ENCODE data around the gene CFAP74.

The CFAP74 gene, protein sequence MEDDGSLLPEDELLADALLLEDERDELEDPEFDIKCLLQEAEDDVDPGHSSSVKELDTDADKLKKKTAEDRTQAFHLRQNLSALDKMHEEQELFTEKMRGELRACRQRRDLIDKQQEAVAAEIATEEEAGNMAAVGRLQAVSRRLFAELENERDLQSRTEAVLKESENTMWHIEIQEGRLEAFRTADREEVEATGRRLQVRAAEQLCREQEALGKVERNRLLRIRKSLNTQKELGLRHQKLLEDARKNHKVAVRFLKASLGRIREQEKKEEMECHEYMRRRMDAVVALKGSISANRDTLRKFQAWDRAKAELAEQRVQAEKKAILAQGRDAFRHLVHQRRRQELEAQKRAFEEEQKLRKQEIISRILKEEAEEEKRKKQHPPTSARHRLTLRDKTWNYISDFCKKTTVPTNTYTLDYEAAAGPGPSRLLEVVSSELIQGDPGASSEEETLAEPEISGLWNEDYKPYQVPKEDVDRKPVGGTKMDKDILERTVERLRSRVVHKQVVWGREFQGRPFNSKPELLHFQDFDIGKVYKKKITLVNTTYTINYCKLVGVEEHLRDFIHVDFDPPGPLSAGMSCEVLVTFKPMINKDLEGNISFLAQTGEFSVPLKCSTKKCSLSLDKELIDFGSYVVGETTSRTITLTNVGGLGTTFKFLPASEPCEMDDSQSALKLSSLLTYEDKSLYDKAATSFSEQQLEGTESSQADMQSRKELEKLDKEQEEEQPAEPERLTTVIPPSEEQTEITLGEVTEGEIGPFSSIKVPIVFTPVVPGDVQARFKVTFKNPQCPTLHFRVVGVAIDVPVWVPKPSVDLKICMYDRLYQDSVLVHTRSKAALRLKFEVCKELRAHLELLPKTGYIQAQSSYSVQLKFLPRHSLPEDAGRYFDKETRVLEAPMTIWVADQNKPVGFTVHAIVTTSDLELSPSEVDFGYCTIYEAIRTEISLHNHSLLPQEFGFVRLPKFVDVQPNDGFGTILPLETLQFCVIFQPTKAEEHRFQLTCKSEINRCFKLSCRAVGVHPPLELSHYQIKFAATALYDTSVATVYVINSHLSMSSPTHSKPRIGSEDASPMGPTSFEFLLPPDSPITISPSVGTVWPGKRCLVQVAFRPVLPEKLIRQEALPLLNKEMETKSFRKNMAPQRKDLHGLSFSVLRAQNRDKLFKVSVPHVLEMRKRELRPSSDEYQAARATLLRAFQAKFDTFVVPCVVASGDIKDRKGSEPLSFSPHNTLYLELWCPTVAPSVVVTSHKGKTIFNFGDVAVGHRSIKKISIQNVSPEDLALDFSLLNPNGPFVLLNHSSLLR (N-terminal part only)

DNA sequence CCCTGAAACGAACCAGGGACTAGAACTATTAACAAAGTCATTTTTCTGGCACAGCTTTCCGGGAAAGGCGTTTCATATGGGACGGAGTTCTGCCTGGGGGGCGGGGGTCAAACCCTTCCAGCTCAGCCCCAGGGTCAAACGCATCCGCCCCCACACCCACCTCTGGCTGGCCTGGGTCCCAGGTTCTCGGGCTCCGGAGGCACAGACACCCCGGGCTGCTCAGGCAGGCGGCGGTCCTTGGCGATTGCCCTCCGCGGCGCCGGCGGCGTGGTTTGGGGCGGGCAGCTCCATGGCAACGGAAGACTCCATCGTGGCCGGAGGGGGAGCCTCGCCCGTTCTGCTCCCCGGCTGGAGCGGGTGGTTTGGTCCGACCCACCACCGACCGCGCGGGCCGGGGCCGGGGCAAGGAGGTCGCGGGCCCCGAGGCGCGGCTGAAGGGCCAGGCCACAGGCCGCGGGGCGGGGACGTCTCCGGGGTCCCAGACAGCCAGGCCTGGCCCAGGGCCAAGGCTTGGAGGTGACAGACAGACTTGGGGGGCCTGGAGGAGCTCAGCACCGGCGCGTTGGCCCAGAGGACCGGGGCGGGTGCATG is at the start of gene CFAP74:
CFAP74 (minus strand) TSS at position 246 of the 591 bp plus-strand sequence. CDS start 12,830 bp downstream, outside the sequence.
- DNase-seq, result no peak

DNA sequence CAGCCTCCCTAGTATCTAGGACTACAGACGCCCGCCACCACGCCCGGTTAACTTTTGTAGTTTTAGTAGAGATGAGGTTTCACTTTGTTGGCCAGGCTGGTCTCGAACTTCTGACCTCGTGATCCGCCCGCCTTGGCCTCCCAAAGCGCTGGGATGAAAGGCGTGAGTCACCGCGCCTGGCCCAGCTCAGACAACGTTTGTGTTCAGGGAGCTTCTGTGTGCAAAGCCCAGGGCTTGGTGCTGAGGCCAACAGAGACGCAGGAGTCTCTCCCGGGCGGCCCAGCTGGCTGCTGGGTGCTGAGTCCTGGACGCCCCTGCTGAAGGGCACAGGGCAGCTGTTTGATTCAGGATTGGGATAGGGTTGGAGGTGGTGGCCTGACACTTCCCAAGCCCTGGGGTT is 49.6 kb upstream of the CFAP74 start:
- no peak for DNase-seq

DNA sequence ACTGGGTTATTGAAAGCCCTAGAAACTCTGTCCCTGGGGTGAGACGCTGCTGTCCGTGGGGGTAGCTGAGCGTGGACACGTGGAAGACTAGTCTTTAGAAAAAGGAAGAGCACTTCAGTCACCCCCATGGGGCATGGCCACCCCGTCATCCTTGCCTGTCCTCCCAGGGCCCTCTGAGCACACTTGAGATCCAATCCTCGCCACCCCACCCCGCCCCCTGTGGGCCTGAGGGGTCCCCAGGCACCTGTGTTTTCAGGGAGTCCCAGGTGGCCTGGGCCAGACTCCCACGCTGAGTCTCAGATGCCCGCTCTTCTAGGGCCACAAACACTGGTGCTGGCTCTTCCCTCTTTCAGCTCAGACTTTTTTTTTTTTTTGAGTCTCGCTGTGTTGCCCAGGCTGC is 49.2 kb upstream of the CFAP74 start:
- DNase-seq, result no peak

DNA sequence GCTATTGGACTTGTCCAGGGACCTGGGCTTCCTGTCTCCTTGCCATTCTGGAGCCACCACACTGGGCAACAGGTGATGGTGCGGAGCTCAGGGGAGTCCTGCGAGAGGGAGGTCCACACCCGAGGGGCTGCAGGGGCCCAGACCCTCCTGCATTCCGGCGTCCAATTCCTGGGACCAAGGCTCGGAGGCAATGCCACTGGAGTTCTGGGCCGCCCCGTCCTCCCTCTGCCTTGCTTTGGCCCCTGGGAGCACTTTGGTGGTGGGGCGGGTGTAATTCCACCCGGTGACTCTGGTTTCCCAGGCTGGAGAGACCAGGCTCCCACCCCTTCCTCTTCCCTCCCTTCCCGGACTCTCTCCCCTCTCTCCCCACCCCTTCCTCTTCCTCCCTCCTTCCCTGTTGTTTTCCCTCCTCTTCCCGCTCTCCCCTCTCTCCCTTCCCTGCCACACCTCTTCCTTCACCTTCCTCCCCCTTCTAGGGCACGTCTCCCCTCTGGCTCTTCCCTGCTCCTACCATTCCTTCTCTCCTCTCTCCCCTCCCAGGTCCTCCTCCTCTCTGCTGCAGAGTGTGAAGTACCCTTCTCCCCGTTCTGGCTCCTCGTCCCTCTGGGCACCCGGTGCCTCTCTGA is 48.6 kb upstream of the CFAP74 start:
- no peak for DNase-seq

DNA sequence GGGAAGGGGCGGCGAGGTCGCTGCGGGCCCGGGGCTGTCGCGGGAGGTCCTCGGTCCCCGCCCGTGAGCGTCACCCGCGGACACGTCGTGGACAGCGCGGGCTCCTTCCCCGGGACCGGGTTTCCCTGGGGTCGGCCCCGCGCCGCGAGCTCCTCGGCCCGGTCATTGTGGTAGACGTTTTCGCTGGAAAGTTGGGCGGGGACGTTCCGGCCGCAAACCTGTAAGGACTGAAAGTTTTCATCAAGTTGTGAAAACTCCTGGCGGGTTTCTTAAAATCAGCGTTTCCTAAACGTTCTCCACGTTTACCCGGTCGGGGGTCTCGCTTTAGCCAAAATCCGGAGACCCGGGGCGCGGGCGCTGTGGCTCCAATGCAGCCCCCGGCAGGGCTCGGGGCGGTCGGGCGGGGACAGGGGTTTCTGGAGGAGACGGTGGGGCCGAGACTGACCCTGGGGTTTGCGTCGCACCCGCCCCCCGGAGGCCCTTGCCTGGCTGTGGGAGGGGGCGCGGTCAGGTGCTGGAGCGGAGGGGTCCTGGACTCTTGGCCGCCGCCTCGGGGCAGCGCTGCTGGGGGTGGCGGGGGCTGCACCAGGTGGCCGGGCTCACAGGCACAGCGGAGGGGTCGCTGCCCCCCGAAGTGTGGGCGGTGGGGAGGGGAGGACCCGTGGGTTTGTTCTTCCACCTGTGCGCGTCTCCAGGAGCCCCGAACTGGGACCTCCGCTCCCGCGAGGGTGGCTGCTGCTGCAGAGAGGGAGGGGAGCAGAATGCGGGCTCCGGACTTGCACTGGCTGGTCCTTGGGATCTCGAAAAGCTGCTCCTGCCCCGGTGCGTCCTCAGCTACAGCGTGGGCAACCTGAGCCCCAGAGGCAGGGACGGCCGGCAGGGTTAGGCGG is 47.5 kb upstream of the CFAP74 start:
- DNase-seq, result no peak

DNA sequence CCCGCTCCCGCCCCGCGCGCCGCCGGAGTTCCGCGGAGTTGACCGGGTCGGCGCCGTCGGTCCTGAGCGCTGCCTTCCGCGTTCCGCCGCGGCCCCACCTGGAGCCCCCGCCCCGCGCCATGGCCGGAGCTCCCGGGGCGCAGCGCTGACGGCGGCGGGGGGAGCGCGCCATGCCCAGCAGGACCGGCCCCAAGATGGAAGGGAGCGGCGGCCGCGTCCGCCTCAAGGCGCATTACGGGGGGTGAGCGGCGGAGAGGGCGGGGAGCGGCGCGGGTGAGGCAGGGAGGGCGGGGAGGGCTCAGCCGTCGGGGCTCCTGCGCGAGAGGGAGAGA is 46.8 kb upstream of the CFAP74 start:
- peak; percentile 27 for DNase-seq

DNA sequence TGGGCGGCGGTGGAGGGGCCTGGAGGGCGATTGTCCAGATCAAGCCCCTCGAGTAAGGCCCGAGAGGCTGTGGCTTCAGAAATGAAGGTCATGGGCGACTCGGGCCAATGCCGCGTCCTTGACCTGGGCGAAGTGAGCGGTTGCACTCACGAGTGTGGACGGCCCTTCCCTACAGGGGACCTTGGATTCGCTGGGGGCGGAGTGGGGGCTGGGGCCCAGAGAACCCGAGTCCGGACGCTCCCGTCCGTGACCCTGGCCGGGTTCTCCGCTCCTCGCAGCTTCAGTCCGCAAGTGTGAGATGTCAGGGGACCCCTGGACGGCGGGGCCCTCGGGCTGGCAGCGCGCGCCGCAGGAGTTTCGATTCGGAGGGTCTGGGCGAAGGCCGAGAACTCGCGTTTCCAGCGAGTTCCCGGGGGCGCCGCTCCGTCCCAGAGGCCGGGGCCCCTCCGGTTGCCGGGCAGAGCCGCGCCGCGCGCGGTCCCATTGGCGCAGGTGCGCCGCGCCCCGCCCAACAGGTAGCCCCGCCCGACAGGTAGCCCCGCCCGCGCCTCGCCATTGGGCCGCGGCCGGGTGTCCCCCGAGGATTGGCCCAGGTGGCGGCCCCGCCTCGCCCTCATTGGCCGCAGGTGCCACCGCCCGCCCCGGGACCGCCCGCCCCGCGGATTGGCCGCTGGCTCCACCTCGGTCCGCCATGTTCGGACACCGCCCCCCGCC is 46.3 kb upstream of the CFAP74 start, which contains the start of gene PRKCZ:
PRKCZ (plus strand) TSS at position 694 of the 714 bp plus-strand sequence. CDS start 220 bp downstream, outside the sequence.
- DNase-seq, result peak; percentile 91

DNA sequence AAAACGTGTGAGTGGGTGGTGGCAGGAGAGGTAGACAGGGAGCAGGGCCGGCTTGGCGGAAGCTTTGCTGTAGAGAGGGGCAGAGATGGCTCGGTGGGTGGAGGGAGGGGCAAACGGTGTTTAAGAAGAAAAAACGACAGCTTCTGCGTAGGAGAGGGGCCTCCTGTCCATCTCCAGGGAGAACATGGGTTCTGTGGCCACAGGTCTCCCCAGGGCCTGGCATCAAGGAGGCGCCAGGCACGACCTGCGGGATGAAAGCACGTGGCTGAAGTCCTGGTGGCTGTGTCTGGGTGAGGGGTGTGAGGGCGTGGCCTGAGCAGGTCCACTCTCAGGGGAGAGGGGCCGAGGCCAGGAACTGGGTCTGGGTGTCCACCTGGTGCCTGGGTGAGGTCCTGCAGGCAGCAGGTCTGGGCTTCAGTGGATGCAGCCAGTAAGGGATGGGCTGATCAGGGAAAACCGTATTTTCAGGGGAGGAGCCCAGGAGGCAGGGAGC is 45.7 kb upstream of the CFAP74 start:
- DNase-seq, result peak; percentile 39

DNA sequence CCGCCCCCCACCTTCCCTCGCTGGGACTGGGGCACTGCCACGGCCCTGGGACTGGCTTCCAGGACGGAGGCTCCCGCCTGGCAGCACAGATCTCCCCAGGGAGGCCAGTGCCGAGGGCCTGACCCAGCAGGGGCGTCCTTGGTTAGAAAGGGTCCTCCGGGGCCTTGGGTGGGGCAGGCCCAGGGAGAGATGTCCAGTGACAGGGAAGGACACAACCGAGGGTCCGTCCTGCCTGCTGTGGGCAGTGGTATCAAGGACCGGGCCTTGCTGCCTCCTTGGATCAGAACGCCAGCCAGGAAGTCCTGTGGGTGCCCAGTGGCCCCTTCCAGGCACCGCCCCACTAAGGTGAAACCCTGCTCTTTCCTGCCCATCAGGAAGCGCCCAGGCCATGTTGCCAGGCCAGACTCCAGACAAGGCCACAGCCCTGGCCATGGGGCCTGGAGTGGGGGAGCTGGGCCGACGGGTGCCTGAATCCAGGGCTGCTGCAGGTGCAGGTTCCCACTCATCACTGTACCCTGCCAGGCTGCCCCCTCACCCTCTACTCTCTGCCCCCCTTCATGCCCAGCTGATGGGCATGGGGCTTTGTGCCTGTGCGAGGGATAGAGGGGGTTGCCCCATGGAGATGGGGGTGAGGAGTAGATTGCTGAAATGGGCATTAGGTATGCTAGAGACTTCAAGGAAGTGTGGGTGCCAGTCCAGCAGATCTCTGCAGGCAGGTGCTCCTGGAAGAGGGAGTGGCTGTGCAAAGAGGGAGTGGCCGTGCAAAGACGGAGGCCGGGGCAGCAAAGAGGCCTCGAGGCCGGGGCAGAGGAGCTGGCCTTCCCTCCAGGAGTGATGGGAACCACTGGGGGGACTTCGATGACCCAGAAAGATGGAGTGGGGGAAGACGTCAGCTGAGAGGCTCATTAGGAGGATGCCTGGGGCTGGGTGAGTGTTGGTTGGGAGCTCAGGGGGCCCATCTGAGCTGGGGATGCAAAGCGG is 44.5 kb upstream of the CFAP74 start:
- no peak for DNase-seq

DNA sequence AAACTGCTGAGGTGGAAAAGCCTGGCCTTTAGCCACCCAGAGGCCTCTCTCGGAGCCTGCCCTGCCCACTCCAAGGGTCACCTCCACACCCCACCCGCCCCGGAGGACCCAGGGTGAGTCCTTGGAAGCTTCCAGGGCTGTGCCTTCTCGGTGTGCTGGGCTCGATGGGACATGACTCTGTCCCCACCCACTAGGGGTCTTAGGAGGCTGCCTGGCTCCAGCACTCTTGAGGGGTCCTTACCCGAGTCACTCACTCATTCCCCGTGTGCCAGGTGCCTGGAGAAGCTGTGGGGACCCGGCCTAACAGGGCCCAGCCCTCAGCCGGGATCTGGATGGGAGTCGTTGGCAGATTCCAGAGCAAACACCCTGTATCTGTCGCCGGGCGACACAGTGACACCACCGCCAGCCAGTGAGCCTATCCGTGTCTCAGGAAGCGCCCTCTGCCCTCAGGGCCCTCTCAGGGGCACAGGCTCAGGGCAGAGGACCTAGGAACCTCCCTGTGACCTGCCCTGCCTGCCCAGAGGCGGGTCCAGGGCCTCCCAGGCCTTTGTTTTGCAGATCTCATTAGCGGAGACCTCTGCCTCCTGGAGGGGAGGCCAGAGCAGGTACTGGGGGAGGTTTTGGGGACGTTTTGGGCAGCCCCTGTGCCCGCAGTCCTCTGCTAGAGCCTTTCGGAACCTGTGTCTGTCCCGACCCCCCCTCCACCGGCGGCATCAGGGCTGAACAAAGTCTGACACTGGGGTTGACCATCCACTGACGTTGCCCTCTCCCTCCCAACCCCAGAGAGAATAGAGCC is 43.6 kb upstream of the CFAP74 start:
- no peak for DNase-seq

DNA sequence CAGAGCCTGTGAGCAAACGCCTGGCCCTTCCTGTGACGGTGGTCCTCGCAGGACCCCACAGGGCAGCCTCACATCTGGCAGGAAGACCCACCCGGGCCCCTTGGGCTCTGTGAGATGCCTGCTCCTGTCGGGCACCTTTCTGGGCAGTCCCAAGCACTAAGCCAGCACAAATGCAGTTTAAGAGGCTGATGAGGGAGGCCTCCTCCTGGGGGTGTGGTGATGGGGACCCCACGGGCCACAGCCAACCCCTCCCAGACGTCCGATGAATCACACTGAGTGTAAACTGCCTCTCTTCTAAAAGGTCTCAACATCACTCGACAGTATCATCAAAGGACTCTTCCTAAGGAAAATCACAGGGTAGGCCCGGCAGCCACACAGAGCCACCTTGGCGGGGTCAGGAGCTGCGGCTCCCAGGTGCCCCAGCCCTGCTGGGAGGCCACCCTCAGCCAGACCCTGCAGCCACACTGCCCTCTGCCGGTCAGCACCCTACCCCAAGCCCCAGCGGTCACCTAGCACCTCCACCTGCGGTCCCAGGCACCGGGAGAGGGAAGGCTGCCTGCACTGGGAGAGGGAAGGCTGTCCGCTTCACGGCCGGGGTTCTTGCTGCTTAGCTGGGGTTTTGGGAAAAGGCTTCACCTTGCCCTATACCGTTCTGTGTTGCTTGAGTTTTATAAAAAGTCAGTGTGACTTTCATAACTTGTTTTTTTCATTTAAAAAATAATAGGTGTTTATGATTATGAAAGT is 42.8 kb upstream of the CFAP74 start:
- DNase-seq, result peak; percentile 5

DNA sequence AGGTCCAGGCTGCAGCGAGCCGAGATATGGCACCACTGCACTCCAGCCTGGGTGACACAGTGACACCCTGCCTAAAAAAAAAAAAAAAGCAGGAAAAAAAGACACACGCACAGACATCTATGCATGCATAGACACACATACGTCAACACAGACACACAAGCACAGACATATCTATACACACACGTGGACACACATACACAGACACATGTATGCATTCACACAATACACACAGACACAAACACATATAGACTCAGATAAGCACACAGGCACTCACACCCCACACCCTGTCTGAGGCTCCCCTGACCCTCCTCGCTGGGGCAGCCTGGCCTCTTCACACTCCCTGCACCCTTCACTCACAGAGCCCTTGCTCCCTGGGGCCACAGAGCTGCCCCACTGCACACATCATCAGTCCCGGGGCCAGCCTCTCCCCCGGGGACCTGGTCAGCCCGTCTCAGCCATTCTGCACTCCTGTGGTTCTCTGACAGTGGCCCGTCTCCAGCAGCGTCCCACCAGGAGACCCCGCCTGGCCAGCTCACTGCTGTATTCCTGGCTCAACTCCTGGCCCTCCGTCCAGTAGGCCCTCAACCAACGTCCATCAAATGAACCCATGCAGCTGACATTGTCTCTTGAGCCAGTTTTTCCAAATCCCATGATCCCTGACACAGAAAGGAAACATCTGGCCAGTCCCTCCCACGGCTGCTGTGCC is 42.0 kb upstream of the CFAP74 start:
- DNase-seq, result no peak

DNA sequence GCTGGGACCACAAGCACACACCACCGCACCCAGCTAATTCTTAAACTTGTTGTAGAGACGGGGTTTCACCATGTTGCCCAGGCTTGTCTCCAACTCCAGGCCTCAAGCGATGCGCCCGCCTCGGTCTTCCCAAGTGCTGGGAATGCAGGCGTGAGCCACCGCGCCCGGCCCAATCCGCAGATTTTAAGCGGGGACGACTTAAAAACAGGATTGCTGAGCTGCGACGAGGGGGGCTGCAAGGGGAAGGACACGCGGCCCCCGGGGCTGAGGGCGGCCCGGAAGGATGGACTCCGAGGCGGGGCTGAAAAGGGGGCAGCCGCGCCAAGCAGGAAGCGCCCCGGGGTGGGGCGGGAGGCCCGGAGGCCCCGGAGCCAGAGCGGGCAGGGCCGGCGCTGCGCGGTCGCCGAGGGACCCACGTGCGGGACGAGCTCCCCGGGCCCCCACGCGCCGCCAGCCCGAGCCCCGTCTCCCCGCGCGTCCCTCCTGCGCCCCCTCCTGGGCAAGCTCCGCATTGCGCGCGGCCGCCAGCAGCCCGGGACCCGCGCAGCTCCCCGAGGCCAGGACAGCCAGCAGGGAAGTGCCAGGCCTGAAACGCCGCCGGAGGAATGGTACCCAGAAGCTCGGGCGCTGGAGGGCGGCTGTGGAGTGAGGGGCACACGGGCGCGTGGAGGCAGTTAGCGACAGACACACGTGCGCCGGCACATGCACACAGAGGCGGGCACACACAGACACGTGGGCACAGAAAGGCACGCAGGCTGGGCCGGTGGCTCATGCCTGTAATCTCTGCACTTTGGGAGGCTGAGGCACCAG is 41.1 kb upstream of the CFAP74 start:
- peak; percentile 43 for DNase-seq

DNA sequence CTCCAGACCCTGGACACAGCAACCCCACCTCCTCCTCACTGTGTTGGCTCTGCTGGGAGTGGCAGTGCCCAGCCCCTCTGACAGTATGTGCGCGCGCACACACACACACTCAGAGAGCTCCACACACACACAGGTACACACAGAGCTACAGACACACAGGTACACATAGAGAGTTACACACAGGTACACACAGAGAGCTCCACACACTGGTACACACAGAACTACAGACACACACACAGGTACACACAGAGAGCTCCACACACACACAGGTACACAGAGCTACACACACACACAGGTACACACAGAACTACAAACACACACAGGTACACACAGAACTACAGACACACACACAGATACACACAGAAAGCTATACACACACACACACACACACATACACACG is 40.3 kb upstream of the CFAP74 start:
- DNase-seq, result no peak
